IMR-90 (cell line): ENCODE results near the gene NXPH1.

Experiments used
- CEBPB ChIP-seq: IDR thresholded peaks from 2 replicates; pipeline ENCODE4 v1.6.1; 2012; ENCODE audit warnings: low read depth, low read length, improper control_type of control experiment
- CTCF ChIP-seq: conservative IDR thresholded peaks from 2 replicates; pipeline ENCODE4 v1.5.1; 2012; ENCODE audit warnings: mild to moderate bottlenecking, low read depth, low read length, improper control_type of control experiment
- MAFK ChIP-seq: IDR thresholded peaks from 2 replicates; pipeline ENCODE4 v1.6.1; 2012; ENCODE audit warnings: low read depth, low read length, improper control_type of control experiment
- MAZ ChIP-seq: IDR thresholded peaks from 2 replicates; pipeline ENCODE4 v1.6.1; 2012; ENCODE audit warnings: low read depth, mild to moderate bottlenecking, low read length, improper control_type of control experiment, moderate library complexity, borderline replicate concordance
- MXI1 ChIP-seq: IDR thresholded peaks from 2 replicates; pipeline ENCODE4 v1.6.1; 2012; ENCODE audit warnings: low read depth, mild to moderate bottlenecking, low read length, moderate library complexity, borderline replicate concordance
- POLR2A ChIP-seq: IDR thresholded peaks from 2 replicates; pipeline ENCODE4 v1.6.1; 2012; ENCODE audit warnings: mild to moderate bottlenecking, low read depth, low read length
- RAD21 ChIP-seq: IDR thresholded peaks from 2 replicates; pipeline ENCODE4 v1.6.1; 2012; ENCODE audit warnings: low read length, improper control_type of control experiment
- RFX5 ChIP-seq: IDR thresholded peaks from 2 replicates; pipeline ENCODE4 v1.8.0; 2012; ENCODE audit warnings: low read depth, mild to moderate bottlenecking, low read length, moderate library complexity
- USF2 ChIP-seq: fragments of 150-350 bp; IDR thresholded peaks from 2 replicates; pipeline ENCODE4 v1.6.1; 2017; ENCODE audit warnings: mild to moderate bottlenecking, antibody characterized with exemption, low read length, low read depth

GRCh38 chr7:8762803-8763202 is 329.4 kb downstream of the NXPH1 start:
- TF ChIP-seq POLR2A = no peak
- no peak for TF ChIP-seq CTCF
- TF ChIP-seq MAFK = no peak
- TF ChIP-seq MAZ = no peak
- TF ChIP-seq USF2 = no peak
- no peak for TF ChIP-seq CEBPB
- no peak for TF ChIP-seq RFX5
- TF ChIP-seq MXI1 = no peak
- no peak for TF ChIP-seq RAD21
